ENCODE results near the gene CYP26B1. TPM values are rescaled to one million over a fixed set of nuclear protein-coding genes. Genes with fewer than 3 reads are reported as not detected.

CYP26B1 gene
- total RNA-seq, 4 donors from 2014 or later = 1.8 to 4.8 (median 2.3) TPM

GRCh38 chr2:72183466-72183865, 35.8 kb upstream of the CYP26B1 start:
- peaks cover 0 to 4% of the 10 kb centered on the region in 2 donors for H3K36me3 ChIP-seq
- intact Hi-C loops (cut with DNase I; ENCODE audit: low total_unique reads) = no loop called here
- no peak for DNase-seq
- no peaks in the 10 kb centered on the region for H3K9me3 ChIP-seq
- H3K4me3 ChIP-seq = no peak overlapping the region
- H3K4me1 ChIP-seq = peaks cover 0 to 4% of the 10 kb centered on the region in 2 donors
- in situ Hi-C loops (cut with MboI; ENCODE audit: low sequenced_read_pairs in 4 of 4) = no loop called here
- no peak for TF ChIP-seq POLR2A (IDR thresholded peaks at IDR 0.05)
- no peak for TF ChIP-seq CTCF (IDR thresholded peaks at IDR 0.05 in 4 of 5, conservative IDR thresholded peaks at IDR 0.05 in 1 of 5)
- H3K27ac ChIP-seq = no peak overlapping the region
- ATAC-seq = no peak
- H3K27me3 ChIP-seq = no peaks in the 10 kb centered on the region

- DNase-seq (no peak), ATAC-seq (no peak)
- TF ChIP-seq POLR2A (IDR thresholded peaks at IDR 0.05) (no peak), CTCF (IDR thresholded peaks at IDR 0.05 in 4 of 5, conservative IDR thresholded peaks at IDR 0.05 in 1 of 5) (no peak)
- Histone ChIP-seq H3K27me3 (no peaks in the 10 kb centered on the region), H3K4me3 (no peak overlapping the region), H3K27ac (no peak overlapping the region), H3K9me3 (no peaks in the 10 kb centered on the region), H3K4me1 (peaks cover 0 to 4% of the 10 kb centered on the region in 2 donors), H3K36me3 (peaks cover 0 to 9% of the 10 kb centered on the region in 2 donors)
- in situ Hi-C loops (cut with MboI; ENCODE audit: low sequenced_read_pairs in 4 of 4) = no loop called here
- intact Hi-C loops (cut with DNase I; ENCODE audit: low total_unique reads) = no loop called here
Observed at GRCh38 chr2:72183016-72183415, 35.4 kb upstream of the CYP26B1 start.

DNA sequence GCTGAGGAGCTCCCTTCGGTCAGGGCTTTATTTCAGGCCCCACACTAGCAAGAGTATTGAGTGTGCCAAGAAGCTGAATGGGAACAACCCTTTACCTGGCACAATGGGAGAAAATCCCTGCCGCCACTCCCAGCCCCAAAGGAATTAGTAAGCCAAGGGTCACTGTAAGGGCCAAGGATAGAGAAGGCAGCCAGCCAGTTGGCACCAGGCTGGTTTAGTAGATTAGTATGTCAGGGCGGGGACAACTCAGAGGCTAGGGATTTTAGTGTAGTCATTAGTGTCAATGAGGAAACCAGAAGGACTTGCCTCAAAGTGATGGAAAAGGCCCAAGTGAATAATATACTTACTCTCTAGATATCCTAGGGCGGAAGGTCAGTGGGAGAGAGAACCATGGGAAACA, 34.9 kb upstream of the CYP26B1 start:
- intact Hi-C loops (cut with DNase I; ENCODE audit: low total_unique reads) = no loop called here
- H3K4me1 ChIP-seq = peaks cover 0 to 4% of the 10 kb centered on the region in 2 donors
- H3K36me3 ChIP-seq = peaks cover 0 to 13% of the 10 kb centered on the region in 2 donors
- TF ChIP-seq CTCF (IDR thresholded peaks at IDR 0.05 in 4 of 5, conservative IDR thresholded peaks at IDR 0.05 in 1 of 5) = no peak
- TF ChIP-seq POLR2A (IDR thresholded peaks at IDR 0.05) = no peak
- H3K4me3 ChIP-seq = no peak overlapping the region
- H3K27me3 ChIP-seq = no peaks in the 10 kb centered on the region
- no peaks in the 10 kb centered on the region for H3K9me3 ChIP-seq
- ATAC-seq (no peak), DNase-seq (no peak)
- in situ Hi-C loops (cut with MboI; ENCODE audit: low sequenced_read_pairs in 4 of 4) = no loop called here
- H3K27ac ChIP-seq = no peak overlapping the region

DNA sequence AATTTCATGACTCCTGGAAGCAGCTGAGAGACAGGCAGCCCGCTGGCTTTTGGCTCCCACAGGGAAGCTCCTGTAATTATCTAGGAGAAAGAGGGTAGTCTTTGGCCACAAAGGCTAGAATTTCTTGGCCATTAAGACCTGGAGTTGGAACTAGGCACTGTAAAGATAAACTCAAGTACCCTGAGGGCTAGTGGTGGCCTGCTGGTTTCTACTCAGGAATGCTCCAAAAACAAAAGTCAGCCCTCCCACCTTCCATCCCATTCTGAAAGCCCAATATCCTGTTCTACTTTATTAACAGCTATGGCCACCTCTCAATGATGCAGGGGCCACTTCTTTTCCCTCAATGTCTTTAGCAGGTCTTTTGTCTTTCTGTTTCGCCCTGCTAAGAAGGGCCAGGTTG, 34.0 kb upstream of the CYP26B1 start:
- Histone ChIP-seq H3K27ac (no peak overlapping the region), H3K4me1 (peaks cover 0 to 4% of the 10 kb centered on the region in 2 donors), H3K27me3 (no peaks in the 10 kb centered on the region), H3K9me3 (no peaks in the 10 kb centered on the region), H3K4me3 (no peak overlapping the region), H3K36me3 (peaks cover 0 to 20% of the 10 kb centered on the region in 2 donors)
- ATAC-seq (no peak), DNase-seq (no peak)
- in situ Hi-C loops (cut with MboI; ENCODE audit: low sequenced_read_pairs in 4 of 4) = no loop called here
- intact Hi-C loops (cut with DNase I; ENCODE audit: low total_unique reads) = no loop called here
- no peak for TF ChIP-seq CTCF (IDR thresholded peaks at IDR 0.05 in 4 of 5, conservative IDR thresholded peaks at IDR 0.05 in 1 of 5)
- TF ChIP-seq POLR2A (IDR thresholded peaks at IDR 0.05) = no peak

DNA sequence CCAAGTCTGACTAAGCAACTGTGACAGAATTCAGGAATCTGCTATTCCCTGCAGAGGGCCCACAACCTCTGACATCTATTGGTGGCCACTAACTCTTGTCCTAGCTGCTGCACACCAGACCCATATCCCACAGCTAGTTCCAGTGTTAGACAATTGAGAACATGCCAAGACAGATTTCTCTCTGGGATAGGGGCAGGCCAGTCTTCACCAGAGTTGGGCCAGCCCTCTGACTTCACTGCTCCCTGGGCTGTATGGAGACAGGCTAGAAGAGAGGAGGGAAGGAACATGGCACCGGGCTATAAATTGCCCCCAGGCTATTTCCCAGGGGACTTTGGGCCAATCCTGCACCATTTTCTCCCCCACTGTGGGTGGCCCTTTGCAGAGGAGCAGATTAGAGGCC, 32.7 kb upstream of the CYP26B1 start:
- DNase-seq = no peak
- in situ Hi-C loops (cut with MboI; ENCODE audit: low sequenced_read_pairs in 4 of 4) = no loop called here
- intact Hi-C loops (cut with DNase I; ENCODE audit: low total_unique reads) = no loop called here
- Histone ChIP-seq H3K36me3 (peaks cover 0 to 20% of the 10 kb centered on the region in 2 donors), H3K27me3 (no peaks in the 10 kb centered on the region), H3K4me3 (no peak overlapping the region), H3K4me1 (peaks cover 0 to 4% of the 10 kb centered on the region in 2 donors), H3K27ac (no peak overlapping the region), H3K9me3 (no peaks in the 10 kb centered on the region)
- TF ChIP-seq CTCF (IDR thresholded peaks at IDR 0.05 in 4 of 5, conservative IDR thresholded peaks at IDR 0.05 in 1 of 5) (no peak), POLR2A (IDR thresholded peaks at IDR 0.05) (no peak)
- no peak for ATAC-seq
